Activated naive CD8-positive, alpha-beta T cell treated with anti-CD3 and anti-CD28 coated beads for 36 hours (primary cell): ENCODE data around the gene LCK. TPM values are rescaled to one million over a fixed set of nuclear protein-coding genes. Genes with fewer than 3 reads are reported as not detected.

Experiments used
- DNase-seq: peaks from one replicate; pipeline ENCODE4 v3.0.0; 2021
- H3K27ac Mint-ChIP-seq: one replicate; pipeline ENCODE4 v1.8.0; 2022; ENCODE audit warnings: mild to moderate bottlenecking, moderate library complexity, mixed read lengths
- H3K27me3 Mint-ChIP-seq: one replicate; pipeline ENCODE4 v1.8.0; 2022; ENCODE audit warnings: mild to moderate bottlenecking, mixed read lengths
- H3K36me3 Mint-ChIP-seq: one replicate; pipeline ENCODE4 v1.8.0; 2021; ENCODE audit warnings: mild to moderate bottlenecking, mixed read lengths
- H3K4me1 Mint-ChIP-seq: one replicate; pipeline ENCODE4 v1.8.0; 2021; ENCODE audit warnings: mixed read lengths
- H3K4me3 Mint-ChIP-seq: one replicate; pipeline ENCODE4 v1.8.0; 2022; ENCODE audit warnings: mild to moderate bottlenecking, moderate library complexity, mixed read lengths
- H3K9me3 Mint-ChIP-seq: one replicate; pipeline ENCODE4 v1.8.0; 2022; ENCODE audit warnings: mixed read lengths
- total RNA-seq, 2 experiments: library from RNA; stranded (reverse); gene quantifications; one replicate each; pipeline ENCODE4 v1.2.3, GENCODE V29; 2021

Gene LCK
- total RNA-seq, 2 experiments from 2014 or later: 285 to 286 TPM

- H3K9me3 Mint-ChIP-seq: no peaks in the 10 kb centered on the region
- peak overlapping the region; percentile 58 for H3K27ac Mint-ChIP-seq
- peaks cover 39% of the 10 kb centered on the region for H3K4me1 Mint-ChIP-seq
- H3K27me3 Mint-ChIP-seq: no peaks in the 10 kb centered on the region
- no peak for DNase-seq
- H3K4me3 Mint-ChIP-seq: no peak overlapping the region
- peaks cover 17% of the 10 kb centered on the region for H3K36me3 Mint-ChIP-seq
Observed at GRCh38 chr1:32311709-32312393, 60.8 kb downstream of the LCK start.

GRCh38 chr1:32316903-32317277 lies 65.8 kb downstream of the LCK start:
- Mint-ChIP-seq H3K4me3 (no peak overlapping the region), H3K4me1 (peaks cover 17% of the 10 kb centered on the region), H3K27ac (peak overlapping the region; percentile 3), H3K27me3 (no peaks in the 10 kb centered on the region), H3K36me3 (peaks cover 20% of the 10 kb centered on the region), H3K9me3 (no peaks in the 10 kb centered on the region)
- DNase-seq: no peak

GRCh38 chr1:32318127-32318869 lies 67.2 kb downstream of the LCK start:
- Mint-ChIP-seq H3K9me3 (no peaks in the 10 kb centered on the region), H3K27ac (no peak overlapping the region)

GRCh38 chr1:32321712-32322291 lies 70.7 kb downstream of the LCK start:
- peak overlapping the region; percentile 32 for H3K4me3 Mint-ChIP-seq
- peaks cover 31% of the 10 kb centered on the region for H3K4me1 Mint-ChIP-seq
- no peaks in the 10 kb centered on the region for H3K27me3 Mint-ChIP-seq
- H3K9me3 Mint-ChIP-seq: no peaks in the 10 kb centered on the region
- peaks cover 25% of the 10 kb centered on the region for H3K36me3 Mint-ChIP-seq
- DNase-seq: no peak
- H3K27ac Mint-ChIP-seq: peak overlapping the region; percentile 84

More at GRCh38 chr1:32318127-32318869, 67.2 kb downstream of the LCK start:
- DNase-seq: no peak
- peaks cover 26% of the 10 kb centered on the region for H3K36me3 Mint-ChIP-seq
- no peaks in the 10 kb centered on the region for H3K27me3 Mint-ChIP-seq
- no peak overlapping the region for H3K4me3 Mint-ChIP-seq
- peaks cover 27% of the 10 kb centered on the region for H3K4me1 Mint-ChIP-seq

DNA sequence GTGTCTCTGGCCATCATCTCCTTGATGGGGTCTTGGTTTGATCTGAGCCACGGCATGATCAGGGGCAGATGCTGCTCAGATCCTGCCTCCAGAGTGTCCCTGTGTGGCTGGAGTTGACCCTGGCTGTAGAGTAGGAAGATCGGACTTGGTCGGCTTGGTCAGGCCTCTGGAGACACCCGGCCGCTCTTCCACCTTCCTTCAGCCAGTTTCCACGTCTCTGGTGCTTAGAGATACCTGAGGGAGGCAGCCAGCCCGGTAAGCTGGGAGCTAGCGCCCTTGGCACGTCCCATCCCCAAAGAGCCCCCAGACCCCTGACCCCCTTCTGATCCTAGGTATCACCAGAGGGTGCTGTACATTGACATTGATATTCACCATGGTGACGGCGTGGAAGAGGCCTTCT lies 76.1 kb downstream of the LCK start:
- Mint-ChIP-seq H3K4me1 (peaks cover 18% of the 10 kb centered on the region), H3K4me3 (no peak overlapping the region), H3K36me3 (peaks cover 19% of the 10 kb centered on the region), H3K9me3 (no peaks in the 10 kb centered on the region), H3K27ac (no peak overlapping the region), H3K27me3 (no peaks in the 10 kb centered on the region)
- no peak for DNase-seq

- DNase-seq: no peak
- H3K27ac Mint-ChIP-seq: no peak overlapping the region
- H3K27me3 Mint-ChIP-seq: no peaks in the 10 kb centered on the region
- H3K36me3 Mint-ChIP-seq: peaks cover 21% of the 10 kb centered on the region
- peaks cover 15% of the 10 kb centered on the region for H3K4me1 Mint-ChIP-seq
- no peaks in the 10 kb centered on the region for H3K9me3 Mint-ChIP-seq
- no peak overlapping the region for H3K4me3 Mint-ChIP-seq
Observed at GRCh38 chr1:32329931-32330466, 78.9 kb downstream of the LCK start.

GRCh38 chr1:32330558-32331151 lies 79.6 kb downstream of the LCK start:
- H3K27ac Mint-ChIP-seq: no peak overlapping the region
- H3K36me3 Mint-ChIP-seq: peaks cover 21% of the 10 kb centered on the region
- no peak for DNase-seq
- no peaks in the 10 kb centered on the region for H3K27me3 Mint-ChIP-seq
- no peak overlapping the region for H3K4me3 Mint-ChIP-seq
- no peaks in the 10 kb centered on the region for H3K9me3 Mint-ChIP-seq
- peaks cover 16% of the 10 kb centered on the region for H3K4me1 Mint-ChIP-seq

DNA sequence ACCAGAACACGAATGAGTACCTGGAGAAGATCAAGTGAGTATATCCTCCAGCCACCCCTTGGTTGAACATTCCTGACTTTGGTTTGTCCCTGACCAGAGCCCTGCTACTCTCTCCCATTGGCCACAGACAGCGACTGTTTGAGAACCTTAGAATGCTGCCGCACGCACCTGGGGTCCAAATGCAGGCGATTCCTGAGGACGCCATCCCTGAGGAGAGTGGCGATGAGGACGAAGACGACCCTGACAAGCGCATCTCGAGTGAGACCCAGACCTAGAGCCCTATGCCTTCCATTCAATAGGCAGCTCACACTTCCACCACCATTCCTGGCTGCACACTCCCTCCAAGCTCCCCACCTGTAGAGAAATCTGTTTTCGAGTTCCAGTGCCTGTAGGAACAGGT lies 80.5 kb downstream of the LCK start:
- DNase-seq: no peak
- H3K27ac Mint-ChIP-seq: peak overlapping the region; percentile 23
- no peak overlapping the region for H3K4me3 Mint-ChIP-seq
- no peaks in the 10 kb centered on the region for H3K9me3 Mint-ChIP-seq
- H3K27me3 Mint-ChIP-seq: no peaks in the 10 kb centered on the region
- peaks cover 21% of the 10 kb centered on the region for H3K36me3 Mint-ChIP-seq
- peaks cover 16% of the 10 kb centered on the region for H3K4me1 Mint-ChIP-seq

- no peak for DNase-seq
- Mint-ChIP-seq H3K27me3 (no peaks in the 10 kb centered on the region), H3K4me3 (no peak overlapping the region), H3K4me1 (peaks cover 24% of the 10 kb centered on the region), H3K36me3 (peaks cover 21% of the 10 kb centered on the region), H3K9me3 (no peaks in the 10 kb centered on the region), H3K27ac (peak overlapping the region; percentile 8)
Observed at GRCh38 chr1:32332290-32333079, 81.4 kb downstream of the LCK start.

DNA sequence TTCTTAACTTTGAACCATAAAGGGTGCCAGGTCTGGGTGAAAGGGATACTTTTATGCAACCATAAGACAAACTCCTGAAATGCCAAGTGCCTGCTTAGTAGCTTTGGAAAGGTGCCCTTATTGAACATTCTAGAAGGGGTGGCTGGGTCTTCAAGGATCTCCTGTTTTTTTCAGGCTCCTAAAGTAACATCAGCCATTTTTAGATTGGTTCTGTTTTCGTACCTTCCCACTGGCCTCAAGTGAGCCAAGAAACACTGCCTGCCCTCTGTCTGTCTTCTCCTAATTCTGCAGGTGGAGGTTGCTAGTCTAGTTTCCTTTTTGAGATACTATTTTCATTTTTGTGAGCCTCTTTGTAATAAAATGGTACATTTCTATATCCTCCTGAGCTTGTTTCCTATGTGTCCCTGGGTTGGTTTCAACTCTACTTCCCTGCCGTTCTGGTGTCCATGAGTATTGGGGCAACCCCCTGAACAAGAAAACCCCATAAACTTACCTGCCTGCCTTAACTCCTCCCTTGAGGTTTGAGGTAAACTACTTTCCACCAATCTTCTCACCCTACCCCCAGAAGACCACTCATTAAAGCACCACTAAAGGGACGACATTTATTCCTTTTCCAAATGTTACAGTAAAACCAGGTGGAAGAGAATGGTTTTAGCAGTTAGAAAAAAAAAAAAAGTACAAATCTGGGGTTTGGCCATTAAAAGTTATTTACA lies 82.3 kb downstream of the LCK start:
- DNase-seq: no peak
- no peaks in the 10 kb centered on the region for H3K9me3 Mint-ChIP-seq
- peaks cover 29% of the 10 kb centered on the region for H3K4me1 Mint-ChIP-seq
- peaks cover 17% of the 10 kb centered on the region for H3K36me3 Mint-ChIP-seq
- H3K27me3 Mint-ChIP-seq: no peaks in the 10 kb centered on the region
- peak overlapping the region; percentile 2 for H3K27ac Mint-ChIP-seq
- no peak overlapping the region for H3K4me3 Mint-ChIP-seq

GRCh38 chr1:32334274-32334861 lies 83.3 kb downstream of the LCK start:
- H3K27ac Mint-ChIP-seq: peak overlapping the region; percentile 11
- no peaks in the 10 kb centered on the region for H3K9me3 Mint-ChIP-seq
- H3K4me1 Mint-ChIP-seq: peaks cover 29% of the 10 kb centered on the region
- no peak for DNase-seq
- no peaks in the 10 kb centered on the region for H3K27me3 Mint-ChIP-seq
- H3K4me3 Mint-ChIP-seq: peak overlapping the region; percentile 86
- H3K36me3 Mint-ChIP-seq: peaks cover 15% of the 10 kb centered on the region

- H3K27me3 Mint-ChIP-seq: no peaks in the 10 kb centered on the region
- H3K4me1 Mint-ChIP-seq: peaks cover 34% of the 10 kb centered on the region
- peaks cover 12% of the 10 kb centered on the region for H3K36me3 Mint-ChIP-seq
- peak overlapping the region; percentile 86 for H3K4me3 Mint-ChIP-seq
- peak overlapping the region; percentile 13 for H3K27ac Mint-ChIP-seq
- H3K9me3 Mint-ChIP-seq: no peaks in the 10 kb centered on the region
- peak; percentile 66 for DNase-seq
Observed at GRCh38 chr1:32334864-32335534, 83.9 kb downstream of the LCK start.

GRCh38 chr1:32335535-32335789 lies 84.4 kb downstream of the LCK start:
- no peak for DNase-seq
- no peak overlapping the region for H3K27ac Mint-ChIP-seq
- peak overlapping the region; percentile 86 for H3K4me3 Mint-ChIP-seq
- H3K36me3 Mint-ChIP-seq: peaks cover 12% of the 10 kb centered on the region
- H3K4me1 Mint-ChIP-seq: peaks cover 34% of the 10 kb centered on the region
- no peaks in the 10 kb centered on the region for H3K27me3 Mint-ChIP-seq
- no peaks in the 10 kb centered on the region for H3K9me3 Mint-ChIP-seq
